Measurements from ENCODE around the gene PDE6A.

Gene PDE6A

DNA sequence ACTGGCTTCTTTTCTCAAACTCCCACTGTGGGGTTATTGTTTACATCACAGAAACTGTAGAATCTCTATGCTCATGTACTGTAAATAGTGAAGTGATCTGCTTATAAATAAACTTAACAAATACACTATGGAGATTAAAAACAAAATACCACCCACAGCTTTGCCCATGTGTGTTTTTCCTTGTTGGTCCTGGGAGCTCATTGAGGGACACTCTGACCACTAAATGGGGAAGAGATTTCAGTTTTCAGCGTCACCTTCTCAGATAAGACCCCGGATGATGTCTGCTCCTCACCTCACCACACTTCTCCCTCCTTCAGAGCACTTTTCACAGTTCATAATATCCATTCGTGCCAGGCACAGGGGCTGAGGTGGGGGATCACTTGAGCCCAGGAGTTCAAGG lies 89.7 kb downstream of the PDE6A start:
- no peaks in the 10 kb centered on the region for H3K27me3 ChIP-seq (replicated peaks in 2 of 5; ENCODE audit: control insufficient read depth in 4 of 5, insufficient read depth in 5 of 5, low read length in 4 of 5)
- H3K4me1 ChIP-seq (ENCODE audit: control extremely low read depth in 1 of 4, control insufficient read depth in 4 of 4, insufficient read depth in 4 of 4, low read length in 3 of 4): peaks cover 0 to 20% (median 10%) of the 10 kb centered on the region in 4 experiments
- no peak overlapping the region for H3K27ac ChIP-seq (ENCODE audit: insufficient read depth in 1 of 2, low read depth in 1 of 2, low read length in 2 of 2, poor library complexity in 1 of 2, severe bottlenecking in 2 of 2)
- H3K9me3 ChIP-seq (ENCODE audit: control extremely low read depth in 1 of 5, control insufficient read depth in 4 of 5, insufficient read depth in 2 of 5, low read depth in 1 of 5, low read length in 4 of 5): no peaks in the 10 kb centered on the region
- ChIA-PET CTCF (interaction anchor here (0.7 to 15.7 kb wide), 7 partner anchors 9 to 128 kb away, joined by 3 to 208 read pairs (median 3); no protein-coding TSS in a partner anchor), POLR2A (no interaction called here)
- no peak overlapping the region for H3K4me3 ChIP-seq (ENCODE audit: control insufficient read depth in 1 of 7, extremely low read depth in 1 of 7, insufficient read depth in 4 of 7, low read depth in 2 of 7, low read length in 6 of 7)
- peaks cover 0 to 21% (median 2%) of the 10 kb centered on the region in 4 experiments for H3K36me3 ChIP-seq (ENCODE audit: control insufficient read depth in 4 of 4, insufficient read depth in 4 of 4, low read length in 3 of 4)
- DNase-seq: no peak
- no CpG with 5 or more reads among the region's 3 CpGs for WGBS (ENCODE audit: insufficient coverage)

DNA sequence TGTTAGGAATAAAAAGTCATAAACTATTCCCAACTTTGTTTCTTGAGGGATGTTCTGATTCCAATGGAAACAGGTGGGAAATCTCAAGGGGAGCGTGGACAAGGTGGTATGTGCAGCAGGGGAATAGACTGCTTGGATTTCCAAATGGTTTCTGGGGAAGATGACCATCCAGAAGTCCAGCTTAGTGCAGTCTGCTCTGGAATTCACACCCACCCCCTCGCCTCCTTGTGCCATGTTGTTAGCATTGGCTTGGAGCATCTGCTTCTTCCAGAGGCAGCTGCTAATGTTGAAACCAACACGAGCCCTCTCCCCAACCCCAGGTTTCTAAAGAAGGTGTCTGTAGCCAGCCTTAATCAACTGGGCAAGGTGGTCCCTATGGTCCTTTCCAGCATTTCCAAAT lies 90.9 kb downstream of the PDE6A start:
- no peak overlapping the region for H3K27ac ChIP-seq (ENCODE audit: insufficient read depth in 1 of 2, low read depth in 1 of 2, low read length in 2 of 2, poor library complexity in 1 of 2, severe bottlenecking in 2 of 2)
- no peaks in the 10 kb centered on the region for H3K27me3 ChIP-seq (replicated peaks in 2 of 5; ENCODE audit: control insufficient read depth in 4 of 5, insufficient read depth in 5 of 5, low read length in 4 of 5)
- no peak for DNase-seq
- CTCF ChIA-PET: interaction anchor here (0.6 to 15.7 kb wide), 13 partner anchors 8 to 394 kb away, joined by 3 to 208 read pairs (median 6); no protein-coding TSS in a partner anchor
- POLR2A ChIA-PET: no interaction called here
- H3K4me1 ChIP-seq (ENCODE audit: control extremely low read depth in 1 of 4, control insufficient read depth in 4 of 4, insufficient read depth in 4 of 4, low read length in 3 of 4): peaks cover 0 to 17% (median 10%) of the 10 kb centered on the region in 4 experiments
- no peaks in the 10 kb centered on the region for H3K9me3 ChIP-seq (ENCODE audit: control extremely low read depth in 1 of 5, control insufficient read depth in 4 of 5, insufficient read depth in 2 of 5, low read depth in 1 of 5, low read length in 4 of 5)
- no peak overlapping the region for H3K4me3 ChIP-seq (ENCODE audit: control insufficient read depth in 1 of 7, extremely low read depth in 1 of 7, insufficient read depth in 4 of 7, low read depth in 2 of 7, low read length in 6 of 7)
- H3K36me3 ChIP-seq (ENCODE audit: control insufficient read depth in 4 of 4, insufficient read depth in 4 of 4, low read length in 3 of 4): peaks cover 0 to 28% (median 7%) of the 10 kb centered on the region in 4 experiments
- 100% methylated on average over 3 of the region's 3 CpGs for WGBS (ENCODE audit: insufficient coverage)

DNA sequence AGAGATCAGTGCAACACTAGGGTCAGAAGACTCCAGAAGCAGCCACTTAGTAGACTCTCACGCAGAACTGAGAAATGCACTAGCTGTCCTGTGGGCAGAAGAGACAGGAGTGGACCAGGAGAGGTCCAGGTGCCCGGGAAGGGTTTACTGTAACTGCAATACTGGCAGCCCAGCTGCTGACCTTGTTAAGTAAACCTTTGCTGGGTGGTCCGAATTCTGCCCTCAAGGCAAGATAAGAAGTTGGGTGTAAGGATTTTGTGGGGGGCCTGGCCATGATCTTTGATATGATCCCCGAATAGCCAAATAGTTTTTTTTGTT lies 91.3 kb downstream of the PDE6A start:
- ChIA-PET CTCF (interaction anchor here (0.6 to 15.7 kb wide), 22 partner anchors 9 to 394 kb away, joined by 3 to 208 read pairs (median 4); partner anchors contain the start of gene SLC26A2), POLR2A (interaction anchor here (0.6 kb wide), 1 partner anchor 1935 kb away, joined by 3 read pairs; no protein-coding TSS in a partner anchor)
- no peak overlapping the region for H3K27ac ChIP-seq (ENCODE audit: insufficient read depth in 1 of 2, low read depth in 1 of 2, low read length in 2 of 2, poor library complexity in 1 of 2, severe bottlenecking in 2 of 2)
- H3K4me3 ChIP-seq (ENCODE audit: control insufficient read depth in 1 of 7, extremely low read depth in 1 of 7, insufficient read depth in 4 of 7, low read depth in 2 of 7, low read length in 6 of 7): no peak overlapping the region
- no peak for DNase-seq
- H3K36me3 ChIP-seq (ENCODE audit: control insufficient read depth in 4 of 4, insufficient read depth in 4 of 4, low read length in 3 of 4): peaks cover 0 to 32% (median 11%) of the 10 kb centered on the region in 4 experiments
- H3K9me3 ChIP-seq (ENCODE audit: control extremely low read depth in 1 of 5, control insufficient read depth in 4 of 5, insufficient read depth in 2 of 5, low read depth in 1 of 5, low read length in 4 of 5): no peaks in the 10 kb centered on the region
- WGBS (ENCODE audit: insufficient coverage): 92% methylated on average over 3 of the region's 4 CpGs
- peaks cover 0 to 14% (median 8%) of the 10 kb centered on the region in 4 experiments for H3K4me1 ChIP-seq (ENCODE audit: control extremely low read depth in 1 of 4, control insufficient read depth in 4 of 4, insufficient read depth in 4 of 4, low read length in 3 of 4)
- no peaks in the 10 kb centered on the region for H3K27me3 ChIP-seq (replicated peaks in 2 of 5; ENCODE audit: control insufficient read depth in 4 of 5, insufficient read depth in 5 of 5, low read length in 4 of 5)

DNA sequence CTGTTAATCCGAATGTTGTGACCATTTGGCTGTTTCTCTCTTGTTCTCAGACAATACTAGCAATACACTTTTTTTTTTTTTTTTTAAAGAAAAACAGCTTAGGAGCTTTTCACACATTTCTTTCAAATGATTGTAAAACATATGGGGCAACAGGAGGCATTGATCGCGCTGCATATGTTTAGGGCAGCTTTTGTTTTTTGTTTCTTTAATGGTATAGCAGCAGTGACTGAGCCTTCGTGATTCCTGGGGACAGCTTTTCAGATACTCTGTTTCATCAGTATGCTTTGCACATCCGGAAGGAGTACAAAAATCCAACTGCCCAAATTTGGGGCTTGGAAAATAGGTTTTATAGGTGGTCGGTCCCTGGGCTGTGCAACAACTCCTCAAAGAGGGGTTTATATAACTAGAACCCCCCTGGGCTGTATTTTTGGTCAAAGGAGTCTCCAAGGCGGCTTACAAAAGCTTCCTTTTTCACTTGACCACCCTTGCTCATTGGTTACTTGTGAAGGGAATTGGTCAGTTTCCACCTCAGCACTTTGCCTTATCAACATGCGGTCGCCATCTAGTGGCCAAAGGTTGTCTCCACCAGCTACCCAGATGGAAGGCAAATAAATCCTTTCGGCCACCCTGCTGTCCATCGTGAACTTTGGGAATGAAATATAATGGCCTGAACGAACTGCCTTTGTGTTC lies 91.8 kb downstream of the PDE6A start:
- DNase-seq: peak; percentile 18 to 47 (median 35)
- WGBS (ENCODE audit: insufficient coverage): 73% methylated on average over 9 of the region's 12 CpGs
- POLR2A ChIA-PET: interaction anchor here (0.6 kb wide), 1 partner anchor 1936 kb away, joined by 3 read pairs; no protein-coding TSS in a partner anchor

DNA sequence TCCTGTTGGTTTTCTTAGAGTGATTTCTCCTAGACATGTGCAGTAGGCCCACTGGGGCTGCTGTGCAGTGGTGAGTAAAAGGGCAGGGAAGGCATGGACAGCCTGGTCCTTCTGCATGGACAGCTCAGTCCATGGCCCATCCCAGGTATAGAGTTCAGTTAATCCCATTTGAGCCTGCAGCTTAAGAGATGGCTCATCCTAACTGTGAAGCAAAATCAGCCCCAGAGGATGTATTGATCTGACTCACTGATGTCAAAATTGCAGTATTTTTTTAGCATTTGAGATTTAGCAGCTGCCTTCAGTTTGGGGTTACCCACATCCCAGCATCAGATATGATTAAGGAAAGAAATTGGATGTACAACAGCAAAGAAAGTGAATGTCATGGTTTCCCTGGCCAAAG lies 93.4 kb downstream of the PDE6A start:
- no peaks in the 10 kb centered on the region for H3K27me3 ChIP-seq (replicated peaks in 2 of 5; ENCODE audit: control insufficient read depth in 4 of 5, insufficient read depth in 5 of 5, low read length in 4 of 5)
- POLR2A ChIA-PET: no interaction called here
- H3K9me3 ChIP-seq (ENCODE audit: control extremely low read depth in 1 of 5, control insufficient read depth in 4 of 5, insufficient read depth in 2 of 5, low read depth in 1 of 5, low read length in 4 of 5): no peaks in the 10 kb centered on the region
- no peaks in the 10 kb centered on the region for H3K4me1 ChIP-seq (ENCODE audit: control extremely low read depth in 1 of 4, control insufficient read depth in 4 of 4, insufficient read depth in 4 of 4, low read length in 3 of 4)
- H3K4me3 ChIP-seq (ENCODE audit: control insufficient read depth in 1 of 7, extremely low read depth in 1 of 7, insufficient read depth in 4 of 7, low read depth in 2 of 7, low read length in 6 of 7): no peak overlapping the region
- no peak overlapping the region for H3K27ac ChIP-seq (ENCODE audit: insufficient read depth in 1 of 2, low read depth in 1 of 2, low read length in 2 of 2, poor library complexity in 1 of 2, severe bottlenecking in 2 of 2)
- DNase-seq: no peak
- CTCF ChIA-PET: interaction anchor here (1.0 to 15.7 kb wide), 9 partner anchors 9 to 261 kb away, joined by 3 to 208 read pairs (median 4); no protein-coding TSS in a partner anchor
- H3K36me3 ChIP-seq (ENCODE audit: control insufficient read depth in 4 of 4, insufficient read depth in 4 of 4, low read length in 3 of 4): peaks cover 0 to 49% (median 24%) of the 10 kb centered on the region in 4 experiments

More for the DNA sequence above, 91.8 kb downstream of the PDE6A start:
- H3K27me3 ChIP-seq (replicated peaks in 2 of 5; ENCODE audit: control insufficient read depth in 4 of 5, insufficient read depth in 5 of 5, low read length in 4 of 5): no peaks in the 10 kb centered on the region
- CTCF ChIA-PET: interaction anchor here (0.8 to 15.7 kb wide), 27 partner anchors 9 to 366 kb away, joined by 3 to 208 read pairs (median 4); partner anchors contain the start of gene SLC26A2
- no peaks in the 10 kb centered on the region for H3K9me3 ChIP-seq (ENCODE audit: control extremely low read depth in 1 of 5, control insufficient read depth in 4 of 5, insufficient read depth in 2 of 5, low read depth in 1 of 5, low read length in 4 of 5)
- H3K4me3 ChIP-seq (ENCODE audit: control insufficient read depth in 1 of 7, extremely low read depth in 1 of 7, insufficient read depth in 4 of 7, low read depth in 2 of 7, low read length in 6 of 7): no peak overlapping the region
- peaks cover 0 to 10% (median 6%) of the 10 kb centered on the region in 4 experiments for H3K4me1 ChIP-seq (ENCODE audit: control extremely low read depth in 1 of 4, control insufficient read depth in 4 of 4, insufficient read depth in 4 of 4, low read length in 3 of 4)
- H3K36me3 ChIP-seq (ENCODE audit: control insufficient read depth in 4 of 4, insufficient read depth in 4 of 4, low read length in 3 of 4): peaks cover 0 to 36% (median 14%) of the 10 kb centered on the region in 4 experiments
- H3K27ac ChIP-seq (ENCODE audit: insufficient read depth in 1 of 2, low read depth in 1 of 2, low read length in 2 of 2, poor library complexity in 1 of 2, severe bottlenecking in 2 of 2): no peak overlapping the region

DNA sequence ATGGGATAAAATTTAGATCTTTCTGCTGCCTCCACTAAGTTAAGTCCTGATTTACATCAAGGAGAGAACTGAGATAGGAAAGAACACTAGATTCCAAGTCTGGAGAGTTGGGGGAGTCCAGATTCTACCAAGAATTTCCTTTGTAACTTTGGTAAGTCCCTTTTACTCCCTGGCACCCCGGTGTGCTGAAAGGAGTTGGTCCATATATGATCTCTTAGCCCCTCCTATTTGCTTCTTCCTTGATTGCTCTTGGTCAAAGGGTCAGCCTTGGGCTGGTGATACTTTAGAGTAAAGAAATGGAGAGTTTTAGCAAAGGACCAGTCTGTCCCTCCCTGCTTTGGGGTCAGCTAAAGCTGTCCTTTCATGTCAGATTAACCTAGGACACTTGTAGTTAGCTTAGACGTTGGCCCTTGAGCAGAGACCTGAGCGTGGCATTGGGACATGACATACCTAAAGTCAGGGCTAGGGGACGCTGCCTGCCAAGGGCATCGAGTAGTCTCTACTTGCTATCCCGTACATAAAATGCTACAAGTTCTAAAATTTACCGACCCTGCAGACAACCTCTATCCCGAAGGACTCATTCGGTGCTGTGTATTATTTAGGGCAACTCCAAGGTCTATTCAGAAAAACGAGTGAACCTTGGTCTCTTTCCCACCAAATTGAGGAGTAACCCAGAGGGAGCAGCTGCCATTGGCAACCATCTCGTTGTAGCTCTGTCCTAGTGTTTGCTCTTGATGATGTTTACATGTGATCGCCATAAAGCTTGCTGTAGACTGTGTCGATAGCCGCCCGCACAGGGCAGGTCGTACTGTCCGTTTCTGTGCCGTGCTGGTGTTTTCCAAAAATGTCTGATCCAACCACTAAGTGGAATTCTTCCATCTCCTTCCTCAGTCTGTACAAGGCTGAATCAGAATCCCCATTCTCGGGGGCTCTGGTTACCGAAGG lies 94.4 kb downstream of the PDE6A start:
- DNase-seq: no peak
- Histone ChIP-seq H3K4me1 (ENCODE audit: control extremely low read depth in 1 of 4, control insufficient read depth in 4 of 4, insufficient read depth in 4 of 4, low read length in 3 of 4) (no peaks in the 10 kb centered on the region), H3K27ac (ENCODE audit: insufficient read depth in 1 of 2, low read depth in 1 of 2, low read length in 2 of 2, poor library complexity in 1 of 2, severe bottlenecking in 2 of 2) (no peak overlapping the region), H3K27me3 (replicated peaks in 2 of 5; ENCODE audit: control insufficient read depth in 4 of 5, insufficient read depth in 5 of 5, low read length in 4 of 5) (no peaks in the 10 kb centered on the region), H3K4me3 (ENCODE audit: control insufficient read depth in 1 of 7, extremely low read depth in 1 of 7, insufficient read depth in 4 of 7, low read depth in 2 of 7, low read length in 6 of 7) (no peak overlapping the region), H3K36me3 (ENCODE audit: control insufficient read depth in 4 of 4, insufficient read depth in 4 of 4, low read length in 3 of 4) (peaks cover 0 to 59% (median 30%) of the 10 kb centered on the region in 4 experiments), H3K9me3 (ENCODE audit: control extremely low read depth in 1 of 5, control insufficient read depth in 4 of 5, insufficient read depth in 2 of 5, low read depth in 1 of 5, low read length in 4 of 5) (no peaks in the 10 kb centered on the region)
- ChIA-PET CTCF (interaction anchor here (0.8 to 15.7 kb wide), 9 partner anchors 10 to 262 kb away, joined by 3 to 208 read pairs (median 4); partner anchors contain the start of genes HMGXB3 and TIGD6), POLR2A (no interaction called here)
- WGBS (ENCODE audit: insufficient coverage): 97% methylated on average over 18 of the region's 20 CpGs

All from common myeloid progenitor, CD34-positive (primary cell).